HL-60/S4 treated with retinoic acid at 250 ng/mL for 4 days and 3 days (cell line): ENCODE results near the gene HOXA10.

ENCODE experiments used
- in situ Hi-C: fragments of 300-500 bp; cut with MboI; formaldehyde crosslinking; loops from 2 replicates; pipeline ENCODE4 v1.7.0; 2022; ENCODE audit warnings: low sequenced_read_pairs

Gene HOXA10

GRCh38 chr7:27138472-27138871, 35.6 kb downstream of the HOXA10 start:
- in situ Hi-C loops: no loop called here

- in situ Hi-C loops: no loop called here
Observed at GRCh38 chr7:27137640-27138315, 36.3 kb downstream of the HOXA10 start.

- in situ Hi-C loops: no loop called here
Observed at GRCh38 chr7:27134392-27134791, 39.7 kb downstream of the HOXA10 start.

- in situ Hi-C loops: no loop called here
Observed at GRCh38 chr7:27133409-27134231, 40.5 kb downstream of the HOXA10 start.

- in situ Hi-C loops: no loop called here
Observed at GRCh38 chr7:27132978-27133377, 41.1 kb downstream of the HOXA10 start.

GRCh38 chr7:27132214-27132613, 41.9 kb downstream of the HOXA10 start:
- in situ Hi-C loops: no loop called here

- in situ Hi-C loops: no loop called here
Observed at GRCh38 chr7:27131390-27131819, 42.7 kb downstream of the HOXA10 start.

- in situ Hi-C loops: no loop called here
Observed at GRCh38 chr7:27130540-27131389, 43.4 kb downstream of the HOXA10 start, which contains the start of gene HOXA4. HOXA4 (minus strand) TSS chr7:27130757; CDS start chr7:27130733, 24 bp downstream.

GRCh38 chr7:27129729-27130539, 44.2 kb downstream of the HOXA10 start:
- in situ Hi-C loops: no loop called here

GRCh38 chr7:27128776-27129728, 45.1 kb downstream of the HOXA10 start:
- in situ Hi-C loops: no loop called here

GRCh38 chr7:27128034-27128433, 46.1 kb downstream of the HOXA10 start:
- in situ Hi-C loops: no loop called here

GRCh38 chr7:27126596-27127327, 47.4 kb downstream of the HOXA10 start:
- in situ Hi-C loops: no loop called here

GRCh38 chr7:27125986-27126394, 48.1 kb downstream of the HOXA10 start:
- in situ Hi-C loops: no loop called here

- in situ Hi-C loops: no loop called here
Observed at GRCh38 chr7:27124902-27125689, 49.0 kb downstream of the HOXA10 start.

GRCh38 chr7:27124096-27124901, 49.8 kb downstream of the HOXA10 start:
- in situ Hi-C loops: no loop called here

- in situ Hi-C loops: no loop called here
Observed at GRCh38 chr7:27123477-27124053, 50.6 kb downstream of the HOXA10 start.
